ENCODE measurements around the gene CORO1C. TPM values are rescaled to one million over a fixed set of nuclear protein-coding genes. Genes with fewer than 3 reads are reported as not detected.

CORO1C gene
- total RNA-seq, 1 experiment from 2014 or later, result 138 TPM

GRCh38 chr12:108677381-108677780 lies 53.9 kb downstream of the CORO1C start:
- H3K4me2 ChIP-seq (ENCODE audit: low read length), result no peak overlapping the region
- no peak for TF ChIP-seq POLR2A (IDR thresholded peaks at IDR 0.05; ENCODE audit: borderline replicate concordance, extremely low read depth, insufficient read depth, insufficient read length)
- no peak for TF ChIP-seq EGR1 (IDR thresholded peaks at IDR 0.05; ENCODE audit: low read depth)
- TF ChIP-seq, protein P1, sequence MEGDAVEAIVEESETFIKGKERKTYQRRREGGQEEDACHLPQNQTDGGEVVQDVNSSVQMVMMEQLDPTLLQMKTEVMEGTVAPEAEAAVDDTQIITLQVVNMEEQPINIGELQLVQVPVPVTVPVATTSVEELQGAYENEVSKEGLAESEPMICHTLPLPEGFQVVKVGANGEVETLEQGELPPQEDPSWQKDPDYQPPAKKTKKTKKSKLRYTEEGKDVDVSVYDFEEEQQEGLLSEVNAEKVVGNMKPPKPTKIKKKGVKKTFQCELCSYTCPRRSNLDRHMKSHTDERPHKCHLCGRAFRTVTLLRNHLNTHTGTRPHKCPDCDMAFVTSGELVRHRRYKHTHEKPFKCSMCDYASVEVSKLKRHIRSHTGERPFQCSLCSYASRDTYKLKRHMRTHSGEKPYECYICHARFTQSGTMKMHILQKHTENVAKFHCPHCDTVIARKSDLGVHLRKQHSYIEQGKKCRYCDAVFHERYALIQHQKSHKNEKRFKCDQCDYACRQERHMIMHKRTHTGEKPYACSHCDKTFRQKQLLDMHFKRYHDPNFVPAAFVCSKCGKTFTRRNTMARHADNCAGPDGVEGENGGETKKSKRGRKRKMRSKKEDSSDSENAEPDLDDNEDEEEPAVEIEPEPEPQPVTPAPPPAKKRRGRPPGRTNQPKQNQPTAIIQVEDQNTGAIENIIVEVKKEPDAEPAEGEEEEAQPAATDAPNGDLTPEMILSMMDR (IDR thresholded peaks at IDR 0.05 in 2 of 3, conservative IDR thresholded peaks at IDR 0.05 in 1 of 3; ENCODE audit: borderline replicate concordance in 1 of 3, insufficient read depth in 1 of 3, low read depth in 2 of 3, low read length in 2 of 3), result no peak
- no peak for TF ChIP-seq ZBTB33 (IDR thresholded peaks at IDR 0.05; ENCODE audit: extremely low read depth, insufficient replicate concordance, low read length)
- TF ChIP-seq, protein P2, sequence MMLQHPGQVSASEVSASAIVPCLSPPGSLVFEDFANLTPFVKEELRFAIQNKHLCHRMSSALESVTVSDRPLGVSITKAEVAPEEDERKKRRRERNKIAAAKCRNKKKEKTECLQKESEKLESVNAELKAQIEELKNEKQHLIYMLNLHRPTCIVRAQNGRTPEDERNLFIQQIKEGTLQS (IDR thresholded peaks at IDR 0.05), result no peak
- TF ChIP-seq ZFX (IDR thresholded peaks at IDR 0.05), result no peak
- no peak for TF ChIP-seq POLR2AphosphoS5 (IDR thresholded peaks at IDR 0.05; ENCODE audit: low read depth, low read length)
- TF ChIP-seq SP1 (IDR thresholded peaks at IDR 0.05; ENCODE audit: low read depth), result no peak
- no peak for TF ChIP-seq YY1 (IDR thresholded peaks at IDR 0.05; ENCODE audit: extremely low read depth, insufficient replicate concordance, low read depth, low read length)
- no peak for TF ChIP-seq EZH2 (IDR thresholded peaks at IDR 0.05)
- TF ChIP-seq EZH2phosphoT487 (IDR thresholded peaks at IDR 0.05; ENCODE audit: borderline replicate concordance), result no peak
- TF ChIP-seq, protein P3, sequence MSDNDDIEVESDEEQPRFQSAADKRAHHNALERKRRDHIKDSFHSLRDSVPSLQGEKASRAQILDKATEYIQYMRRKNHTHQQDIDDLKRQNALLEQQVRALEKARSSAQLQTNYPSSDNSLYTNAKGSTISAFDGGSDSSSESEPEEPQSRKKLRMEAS (IDR thresholded peaks at IDR 0.05), result no peak
- no peak for TF ChIP-seq CEBPB (IDR thresholded peaks at IDR 0.05; ENCODE audit: low read depth)
- TF ChIP-seq JUND (IDR thresholded peaks at IDR 0.05), result no peak
- no peak for TF ChIP-seq ELF1 (IDR thresholded peaks at IDR 0.05; ENCODE audit: borderline replicate concordance, low read depth)
- no peaks in the 10 kb centered on the region for H4K20me1 ChIP-seq (ENCODE audit: insufficient read depth)
- POLR2A ChIA-PET, result no interaction called here
- no peak overlapping the region for H3K4me3 ChIP-seq (replicated peaks in 1 of 2; ENCODE audit: low read depth in 1 of 2, low read length in 2 of 2)
- BruUV-seq (replicated peaks), result no TSS peak
- H3K9me3 ChIP-seq (ENCODE audit: control insufficient read depth in 1 of 2, insufficient read depth in 1 of 2, low read depth in 1 of 2, low read length in 2 of 2), result no peaks in the 10 kb centered on the region
- CTCF ChIA-PET, result no interaction called here
- H3K36me3 ChIP-seq (ENCODE audit: control insufficient read depth in 1 of 2, insufficient read depth in 2 of 2, low read length in 2 of 2), result 0 out of 4 replicates have a peak, but pooled peaks cover 0 to 5% of the 10 kb centered on the region in 2 experiments
- H3K27me3 ChIP-seq (ENCODE audit: insufficient read depth, low read length), result no peaks in the 10 kb centered on the region
- no peak overlapping the region for H3K9ac ChIP-seq (ENCODE audit: low read length)
- no peak overlapping the region for H3K27ac ChIP-seq (ENCODE audit: low read depth, low read length)
- intact Hi-C loops (cut with micrococcal nuclease), result no loop called here
- H3K79me2 ChIP-seq (ENCODE audit: insufficient read depth, low read length), result peaks cover 30% of the 10 kb centered on the region
- ATAC-seq (no peak), DNase-seq (ENCODE audit: low read depth, low spot score) (no peak)
- H3K9me2 ChIP-seq (ENCODE audit: insufficient read depth), result no peaks in the 10 kb centered on the region
- no peaks in the 10 kb centered on the region for H3K4me1 ChIP-seq (ENCODE audit: control insufficient read depth in 1 of 2, insufficient read depth in 2 of 2, low read length in 2 of 2)
- RAD21 ChIA-PET (ENCODE audit: low non-redundant PET in 1 of 2, low total read pairs in 2 of 2, uncharacterized antibody in 2 of 2, unreplicated experiment in 2 of 2), result no interaction called here
- H2AFZ ChIP-seq (ENCODE audit: low read depth, low read length, poor library complexity, severe bottlenecking), result no peak overlapping the region

Data from HCT116 (cell line).